Measurements from ENCODE around the gene SNPH.
"Not testable (repeated sequence)": the region's sequence is repeated elsewhere in the genome, so short reads cannot be mapped to it uniquely, and the experiment has no call there.

The SNPH gene

DNA sequence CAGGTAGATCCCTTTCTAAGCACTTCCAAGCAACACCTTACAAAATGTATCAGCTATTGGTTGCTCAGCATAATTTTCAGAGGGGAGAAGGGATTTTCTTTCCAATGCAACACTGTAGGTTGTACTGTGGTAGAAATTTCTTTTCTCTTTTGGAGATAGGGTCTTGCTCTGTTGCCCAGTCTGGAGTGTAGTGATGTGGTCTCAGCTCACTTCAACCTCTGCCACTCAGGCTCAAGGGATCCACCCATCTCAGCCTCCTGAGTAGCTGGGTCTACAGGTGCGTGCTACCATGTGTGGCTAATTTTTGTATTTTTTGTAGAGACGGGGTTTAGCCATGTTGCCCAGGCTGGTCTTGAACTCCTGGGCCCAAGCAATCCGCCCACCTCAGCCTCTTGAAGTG, 24.0 kb upstream of the SNPH start:
- Mint-ChIP-seq H3K9me3 (no peaks in the 10 kb centered on the region), H3K27me3 (ENCODE audit: low read depth) (no peaks in the 10 kb centered on the region), H3K27ac (no peak overlapping the region), H3K4me3 (no peak overlapping the region), H3K36me3 (ENCODE audit: low read depth) (no peaks in the 10 kb centered on the region), H3K4me1 (peaks cover 6% of the 10 kb centered on the region)
- TF ChIP-seq, protein P1, sequence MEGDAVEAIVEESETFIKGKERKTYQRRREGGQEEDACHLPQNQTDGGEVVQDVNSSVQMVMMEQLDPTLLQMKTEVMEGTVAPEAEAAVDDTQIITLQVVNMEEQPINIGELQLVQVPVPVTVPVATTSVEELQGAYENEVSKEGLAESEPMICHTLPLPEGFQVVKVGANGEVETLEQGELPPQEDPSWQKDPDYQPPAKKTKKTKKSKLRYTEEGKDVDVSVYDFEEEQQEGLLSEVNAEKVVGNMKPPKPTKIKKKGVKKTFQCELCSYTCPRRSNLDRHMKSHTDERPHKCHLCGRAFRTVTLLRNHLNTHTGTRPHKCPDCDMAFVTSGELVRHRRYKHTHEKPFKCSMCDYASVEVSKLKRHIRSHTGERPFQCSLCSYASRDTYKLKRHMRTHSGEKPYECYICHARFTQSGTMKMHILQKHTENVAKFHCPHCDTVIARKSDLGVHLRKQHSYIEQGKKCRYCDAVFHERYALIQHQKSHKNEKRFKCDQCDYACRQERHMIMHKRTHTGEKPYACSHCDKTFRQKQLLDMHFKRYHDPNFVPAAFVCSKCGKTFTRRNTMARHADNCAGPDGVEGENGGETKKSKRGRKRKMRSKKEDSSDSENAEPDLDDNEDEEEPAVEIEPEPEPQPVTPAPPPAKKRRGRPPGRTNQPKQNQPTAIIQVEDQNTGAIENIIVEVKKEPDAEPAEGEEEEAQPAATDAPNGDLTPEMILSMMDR (IDR thresholded peaks at IDR 0.05; ENCODE audit: unreplicated experiment in 3 of 3), result no peak

DNA sequence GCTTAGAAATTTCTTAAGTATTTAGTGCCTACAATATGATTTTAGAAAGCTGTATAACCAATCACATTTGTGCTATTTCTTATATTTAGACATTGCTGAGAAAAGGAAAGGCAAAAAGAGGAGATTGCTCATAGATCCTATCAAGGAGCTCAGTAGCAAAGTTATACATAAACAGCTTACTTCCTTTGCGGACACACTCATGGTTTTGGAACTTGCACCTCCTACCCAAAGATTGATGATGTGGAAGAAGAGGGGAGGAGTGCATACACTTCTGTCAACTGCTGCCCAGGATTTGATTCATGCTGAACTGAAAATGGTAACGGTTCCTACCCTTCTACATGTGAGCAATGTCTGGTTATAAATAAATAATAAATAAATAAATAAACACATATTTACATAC, 23.6 kb upstream of the SNPH start:
- Mint-ChIP-seq H3K36me3 (ENCODE audit: low read depth) (no peaks in the 10 kb centered on the region), H3K27me3 (ENCODE audit: low read depth) (no peaks in the 10 kb centered on the region), H3K27ac (no peak overlapping the region), H3K4me1 (peaks cover 6% of the 10 kb centered on the region), H3K4me3 (no peak overlapping the region), H3K9me3 (no peaks in the 10 kb centered on the region)
- TF ChIP-seq, protein P1 (IDR thresholded peaks at IDR 0.05; ENCODE audit: unreplicated experiment in 3 of 3), result no peak

DNA sequence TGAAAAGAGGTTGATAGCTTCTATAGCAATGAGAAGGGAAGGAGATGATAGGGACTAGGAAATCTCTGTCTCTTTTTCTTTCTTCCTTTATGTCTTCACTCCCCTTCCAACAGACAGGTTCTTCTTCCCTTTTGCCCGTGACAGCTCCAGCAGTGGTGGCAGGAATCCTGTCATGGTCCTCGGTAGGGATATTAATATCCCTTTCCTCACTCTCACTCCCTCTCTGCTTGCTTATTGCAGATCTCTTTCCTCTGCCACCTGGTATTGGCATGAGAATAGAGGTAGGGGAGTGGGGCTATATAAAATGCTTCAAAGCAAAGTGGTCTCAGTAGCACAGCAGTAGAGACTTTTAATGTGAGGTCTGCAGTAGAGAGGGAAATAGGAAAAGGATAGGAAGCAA, 20.5 kb upstream of the SNPH start:
- no peak overlapping the region for H3K27ac Mint-ChIP-seq
- H3K4me3 Mint-ChIP-seq, result no peak overlapping the region
- TF ChIP-seq, protein P1 (IDR thresholded peaks at IDR 0.05; ENCODE audit: unreplicated experiment in 3 of 3), result no peak
- no peaks in the 10 kb centered on the region for H3K36me3 Mint-ChIP-seq (ENCODE audit: low read depth)
- peaks cover 6% of the 10 kb centered on the region for H3K4me1 Mint-ChIP-seq
- no peaks in the 10 kb centered on the region for H3K27me3 Mint-ChIP-seq (ENCODE audit: low read depth)
- no peaks in the 10 kb centered on the region for H3K9me3 Mint-ChIP-seq

GRCh38 chr20:1247689-1248088, 18.4 kb upstream of the SNPH start:
- H3K4me1 Mint-ChIP-seq, result peaks cover 6% of the 10 kb centered on the region
- peaks cover 3% of the 10 kb centered on the region for H3K9me3 Mint-ChIP-seq
- H3K27me3 Mint-ChIP-seq (ENCODE audit: low read depth), result no peaks in the 10 kb centered on the region
- H3K27ac Mint-ChIP-seq, result no peak overlapping the region
- H3K4me3 Mint-ChIP-seq, result no peak overlapping the region
- TF ChIP-seq, protein P1 (IDR thresholded peaks at IDR 0.05; ENCODE audit: unreplicated experiment in 3 of 3), result no peak
- no peaks in the 10 kb centered on the region for H3K36me3 Mint-ChIP-seq (ENCODE audit: low read depth)

- H3K4me1 Mint-ChIP-seq, result peaks cover 11% of the 10 kb centered on the region
- not testable (repeated sequence) for H3K36me3 Mint-ChIP-seq (ENCODE audit: low read depth); H3K9me3 Mint-ChIP-seq; H3K27ac Mint-ChIP-seq; H3K27me3 Mint-ChIP-seq (ENCODE audit: low read depth); H3K4me3 Mint-ChIP-seq
Observed at GRCh38 chr20:1250282-1250681, 15.8 kb upstream of the SNPH start.

DNA sequence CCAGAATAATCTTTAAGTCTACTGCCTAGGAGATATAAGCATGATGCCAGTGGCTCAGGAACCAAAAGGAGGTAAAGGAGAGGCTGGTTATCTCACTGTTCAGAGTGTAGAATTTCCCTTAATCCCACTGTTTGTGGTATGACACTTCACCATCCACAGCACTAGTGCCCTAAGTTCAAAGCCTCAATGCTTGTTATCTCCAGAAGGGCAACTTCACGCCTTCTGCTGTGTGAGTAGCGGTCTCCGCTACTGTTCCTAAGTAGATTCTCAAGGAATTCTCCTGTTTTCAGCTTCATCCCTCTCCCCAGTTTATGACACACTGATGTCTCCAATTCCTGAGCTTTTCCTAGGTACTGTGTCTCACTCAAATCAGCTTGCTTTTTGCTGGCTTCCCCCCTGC, 13.7 kb upstream of the SNPH start:
- Mint-ChIP-seq H3K27me3 (ENCODE audit: low read depth) (no peaks in the 10 kb centered on the region), H3K4me1 (peaks cover 5% of the 10 kb centered on the region), H3K36me3 (ENCODE audit: low read depth) (no peaks in the 10 kb centered on the region), H3K9me3 (peaks cover 3% of the 10 kb centered on the region), H3K4me3 (no peak overlapping the region), H3K27ac (no peak overlapping the region)
- TF ChIP-seq, protein P1 (IDR thresholded peaks at IDR 0.05; ENCODE audit: unreplicated experiment in 3 of 3), result no peak

All from nephron (organoid).